ENCODE measurements around the gene FLOT2.
"Not testable (repeated sequence)": the region's sequence is repeated elsewhere in the genome, so short reads cannot be mapped to it uniquely, and the experiment has no call there.

FLOT2 gene

DNA sequence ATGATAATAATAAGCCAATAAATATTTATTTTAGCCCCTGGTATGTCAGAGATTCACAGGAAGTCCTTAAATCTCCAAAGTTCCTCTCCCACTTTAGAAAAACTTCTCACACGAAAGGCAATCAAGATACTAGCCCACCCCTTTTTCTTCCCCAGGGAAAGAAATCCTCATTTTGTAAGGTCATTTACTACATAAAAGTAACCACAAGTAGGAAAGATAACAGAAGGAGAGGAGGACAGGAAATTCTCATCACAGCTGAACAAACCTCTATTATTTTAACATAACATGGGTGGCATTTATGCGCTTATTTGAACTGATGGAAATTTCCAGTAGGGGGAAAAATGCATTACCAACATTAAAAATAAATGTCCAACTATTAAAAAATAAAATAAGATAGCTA lies 58.3 kb downstream of the FLOT2 start:
- no peak for DNase-seq

- DNase-seq: not testable (repeated sequence)
Observed at GRCh38 chr17:28836541-28836940, 61.0 kb downstream of the FLOT2 start.

GRCh38 chr17:28834420-28834819 lies 63.1 kb downstream of the FLOT2 start:
- DNase-seq: no peak

All from NCI-H1694 (cell line).